GM19468 (cell line): ENCODE measurements around the gene DUOX1.

Experiments
- ATAC-seq: cut with Tn5 transposase; IDR thresholded peaks from one replicate; pipeline ENCODE4 v1.9.1; 2021; ENCODE audit warnings: mild to moderate bottlenecking, moderate library complexity, moderate number of reproducible peaks; ENCODE audit not compliant: unreplicated experiment; ENCODE audit errors: extremely low read depth

The DUOX1 gene

DNA sequence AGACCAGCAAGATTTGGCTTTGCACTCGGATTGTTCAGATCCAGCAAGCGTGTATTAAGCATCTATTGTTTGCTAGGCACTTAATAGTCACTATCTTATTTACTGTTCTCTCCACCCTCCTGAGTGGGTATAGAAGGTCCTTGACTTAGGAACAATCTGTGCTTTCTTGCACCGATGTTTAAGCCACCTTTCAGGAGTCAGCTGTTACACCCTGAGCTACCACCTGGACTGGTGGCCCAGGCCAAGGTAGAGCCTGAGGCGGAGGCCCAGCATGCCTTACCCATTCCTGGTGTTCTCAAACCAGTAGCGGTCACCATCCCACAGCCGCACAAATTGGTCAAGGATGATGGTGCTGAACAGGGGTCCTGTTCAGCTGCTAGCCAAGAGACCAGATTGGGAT, 10.0 kb downstream of the DUOX1 start:
- ATAC-seq: no peak

DNA sequence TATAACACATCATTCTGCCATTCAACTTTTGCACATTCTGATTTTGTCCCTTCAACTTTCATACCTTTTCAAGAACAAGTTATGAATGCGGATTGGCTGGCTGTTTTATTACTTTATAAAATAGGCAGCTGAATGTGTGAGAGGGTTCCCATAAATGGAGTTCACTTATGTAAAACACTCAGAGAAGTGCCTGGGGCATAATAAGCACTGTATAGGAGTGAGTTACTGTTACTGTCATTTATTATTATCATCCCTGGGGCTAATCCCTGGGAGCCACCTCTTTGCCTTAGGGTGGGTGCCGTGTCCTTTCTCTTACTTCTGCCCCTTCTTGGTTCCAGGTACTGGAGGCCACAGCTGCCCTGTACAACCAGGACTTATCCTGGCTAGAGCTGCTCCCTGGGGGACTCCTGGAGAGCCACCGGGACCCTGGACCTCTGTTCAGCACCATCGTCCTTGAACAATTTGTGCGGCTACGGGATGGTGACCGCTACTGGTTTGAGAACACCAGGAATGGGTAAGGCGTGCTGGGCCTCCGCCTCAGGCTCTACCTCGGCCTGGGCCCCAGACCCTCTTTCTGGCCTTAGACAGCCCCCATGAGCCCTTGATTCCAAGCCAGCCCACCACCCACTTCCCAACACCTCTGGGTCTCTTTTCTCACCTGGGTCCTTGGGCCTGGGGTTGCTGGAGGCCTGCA, 10.9 kb downstream of the DUOX1 start:
- ATAC-seq: no peak

DNA sequence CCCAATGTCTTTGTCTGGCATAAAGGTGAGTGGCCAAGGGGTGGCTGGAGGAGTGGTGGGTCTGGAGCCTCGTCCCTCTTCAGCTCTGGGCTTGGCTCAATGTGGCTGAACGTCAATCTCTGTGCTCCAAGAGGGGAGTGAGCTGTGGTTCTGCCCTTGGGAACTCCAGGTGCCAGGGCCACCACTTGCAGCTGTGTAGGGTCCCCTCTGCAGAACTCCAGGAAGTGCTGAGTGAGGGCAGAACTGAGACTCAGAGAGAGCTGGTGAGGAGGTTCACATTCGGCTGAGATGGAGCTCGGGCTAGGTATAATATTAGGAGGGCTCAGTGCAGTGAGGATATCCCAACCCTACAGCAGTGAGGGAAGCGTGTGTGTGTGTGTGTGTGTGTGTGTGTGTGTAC, 11.6 kb downstream of the DUOX1 start:
- no peak for ATAC-seq

DNA sequence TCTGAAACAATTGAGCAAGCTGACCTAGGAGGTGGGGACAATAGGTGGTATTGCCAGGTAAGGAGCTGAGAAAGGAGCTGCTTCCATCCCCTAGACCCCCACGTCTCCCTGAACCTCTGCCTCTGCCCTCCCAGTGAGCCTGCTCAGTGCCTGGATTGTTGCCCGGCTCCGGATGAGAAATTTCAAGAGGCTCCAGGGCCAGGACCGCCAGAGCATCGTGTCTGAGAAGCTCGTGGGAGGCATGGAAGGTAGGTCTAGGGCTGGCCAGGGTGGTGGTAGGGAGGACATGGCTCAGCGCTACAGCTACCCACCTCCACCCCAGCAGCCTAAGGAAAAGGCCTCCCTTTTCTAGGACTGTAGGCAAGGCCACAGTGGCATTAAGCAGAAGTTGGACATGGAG, 13.3 kb downstream of the DUOX1 start:
- ATAC-seq: no peak

DNA sequence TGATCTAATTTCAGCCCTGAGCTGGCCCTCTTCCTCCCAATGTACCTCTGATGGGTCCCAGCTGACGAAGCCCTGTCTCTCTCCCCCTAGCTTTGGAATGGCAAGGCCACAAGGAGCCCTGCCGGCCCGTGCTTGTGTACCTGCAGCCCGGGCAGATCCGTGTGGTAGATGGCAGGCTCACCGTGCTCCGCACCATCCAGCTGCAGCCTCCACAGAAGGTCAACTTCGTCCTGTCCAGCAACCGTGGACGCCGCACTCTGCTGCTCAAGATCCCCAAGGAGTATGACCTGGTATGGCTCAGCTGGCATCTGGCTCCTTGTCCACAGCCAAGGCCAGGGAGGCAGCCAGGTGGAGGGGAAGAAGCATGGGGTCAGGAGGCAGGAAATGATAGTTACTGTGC, 14.2 kb downstream of the DUOX1 start:
- ATAC-seq: no peak

DNA sequence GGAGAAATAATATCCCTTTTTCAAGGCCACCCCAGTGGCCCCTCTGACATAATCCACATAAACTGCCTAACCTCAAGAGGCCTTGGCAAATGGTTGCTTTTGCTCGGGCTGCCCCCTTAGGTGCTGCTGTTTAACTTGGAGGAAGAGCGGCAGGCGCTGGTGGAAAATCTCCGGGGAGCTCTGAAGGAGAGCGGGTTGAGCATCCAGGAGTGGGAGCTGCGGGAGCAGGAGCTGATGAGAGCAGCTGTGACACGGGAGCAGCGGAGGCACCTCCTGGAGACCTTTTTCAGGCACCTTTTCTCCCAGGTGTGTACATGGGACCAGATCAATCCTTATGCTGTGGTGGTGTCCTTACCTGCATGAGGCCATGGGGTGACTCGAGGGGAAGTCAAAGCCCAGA, 15.0 kb downstream of the DUOX1 start:
- ATAC-seq: no peak

DNA sequence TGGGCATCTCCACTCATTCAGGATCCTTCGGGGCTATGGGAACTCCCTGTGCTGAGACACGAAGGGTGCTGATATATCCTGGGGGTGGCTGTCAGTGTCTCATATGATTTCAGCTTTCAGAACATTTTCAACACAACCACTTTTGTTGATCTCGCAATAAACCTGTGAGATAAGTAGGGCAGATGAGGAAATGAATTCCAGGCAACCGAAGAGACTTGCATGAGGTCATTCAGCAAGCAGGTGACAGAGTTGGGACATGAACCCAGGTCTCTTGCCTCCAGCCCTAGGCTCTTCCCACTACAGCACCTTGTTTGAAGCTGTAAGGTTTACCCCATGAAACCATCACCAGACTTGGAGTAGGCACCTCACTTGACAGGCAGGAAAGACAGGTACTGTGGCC, 16.6 kb downstream of the DUOX1 start:
- no peak for ATAC-seq

DNA sequence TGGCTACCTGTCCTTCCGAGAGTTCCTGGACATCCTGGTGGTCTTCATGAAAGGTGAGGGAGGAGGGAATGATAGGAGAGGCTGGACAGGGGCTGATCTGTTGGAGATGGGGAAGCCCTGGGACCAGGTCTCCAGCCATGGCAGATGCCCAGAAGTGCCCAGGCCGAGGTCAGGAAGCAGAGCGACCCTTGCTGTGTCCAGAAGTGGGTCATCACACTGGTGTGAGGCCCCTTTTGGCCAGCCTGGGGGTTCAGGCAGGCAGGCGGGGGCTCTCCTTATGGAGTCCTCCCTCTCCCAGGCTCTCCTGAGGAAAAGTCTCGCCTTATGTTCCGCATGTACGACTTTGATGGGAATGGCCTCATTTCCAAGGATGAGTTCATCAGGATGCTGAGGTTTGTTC, 17.8 kb downstream of the DUOX1 start:
- no peak for ATAC-seq

DNA sequence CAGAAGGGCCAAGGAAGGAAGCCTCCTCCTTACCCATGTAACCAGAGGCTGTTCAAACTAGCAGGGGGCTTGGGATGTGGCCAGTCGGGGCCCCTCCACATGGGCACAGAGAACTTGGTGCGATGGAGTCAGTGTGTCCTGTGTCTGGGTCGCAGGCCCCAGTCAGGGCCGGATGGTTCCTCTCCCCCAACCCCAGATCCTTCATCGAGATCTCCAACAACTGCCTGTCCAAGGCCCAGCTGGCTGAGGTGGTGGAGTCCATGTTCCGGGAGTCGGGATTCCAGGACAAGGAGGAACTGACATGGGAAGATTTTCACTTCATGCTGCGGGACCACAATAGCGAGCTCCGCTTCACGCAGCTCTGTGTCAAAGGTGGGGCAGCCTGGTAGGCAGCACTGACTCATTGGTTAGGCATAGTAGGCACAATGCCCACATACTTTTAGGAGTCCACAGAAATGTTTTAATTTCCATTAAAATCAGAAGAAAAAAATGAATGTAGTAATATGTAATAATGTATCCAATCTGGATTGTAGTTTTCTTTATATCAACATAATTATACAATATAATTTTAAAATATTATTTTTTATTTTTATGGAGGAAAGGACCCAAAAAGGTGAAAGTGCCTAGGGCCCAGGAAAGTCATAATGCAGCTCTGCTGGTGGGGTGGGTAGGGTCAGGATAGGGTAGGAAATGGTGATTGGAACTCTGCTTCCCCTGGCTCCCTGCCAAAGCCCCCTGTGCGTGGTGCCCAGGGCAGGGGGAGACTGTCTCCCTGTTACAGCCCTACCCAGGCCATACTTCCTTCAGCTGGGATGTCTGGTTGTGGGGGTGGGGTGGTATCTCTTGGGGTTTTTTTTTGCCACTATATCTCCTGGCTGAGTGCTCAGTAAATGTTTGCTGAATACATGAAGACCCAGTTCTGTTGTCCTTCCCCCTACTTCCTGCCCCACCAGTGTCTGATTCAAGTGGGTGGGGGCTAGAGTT, 18.6 kb downstream of the DUOX1 start:
- ATAC-seq: no peak

DNA sequence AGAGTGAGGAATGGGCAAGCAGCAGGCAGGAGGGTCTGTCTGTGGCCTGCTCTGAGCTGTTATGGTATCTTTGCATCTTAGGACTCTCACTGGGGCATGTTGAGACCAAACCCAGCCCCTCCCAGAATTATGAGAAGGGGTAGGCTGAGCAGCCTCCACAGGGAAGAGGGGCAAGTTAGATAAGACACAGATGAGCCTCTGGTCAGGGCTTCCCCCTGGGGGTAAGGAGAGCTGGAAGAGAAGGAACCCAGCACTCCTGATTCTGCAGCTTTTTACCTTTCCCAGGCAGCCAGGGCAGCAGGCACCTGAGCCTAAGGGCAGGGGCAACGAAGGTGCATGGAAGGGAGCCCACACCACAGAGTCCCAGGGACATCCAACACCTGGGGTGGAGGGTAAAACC, 19.3 kb downstream of the DUOX1 start:
- ATAC-seq: no peak

DNA sequence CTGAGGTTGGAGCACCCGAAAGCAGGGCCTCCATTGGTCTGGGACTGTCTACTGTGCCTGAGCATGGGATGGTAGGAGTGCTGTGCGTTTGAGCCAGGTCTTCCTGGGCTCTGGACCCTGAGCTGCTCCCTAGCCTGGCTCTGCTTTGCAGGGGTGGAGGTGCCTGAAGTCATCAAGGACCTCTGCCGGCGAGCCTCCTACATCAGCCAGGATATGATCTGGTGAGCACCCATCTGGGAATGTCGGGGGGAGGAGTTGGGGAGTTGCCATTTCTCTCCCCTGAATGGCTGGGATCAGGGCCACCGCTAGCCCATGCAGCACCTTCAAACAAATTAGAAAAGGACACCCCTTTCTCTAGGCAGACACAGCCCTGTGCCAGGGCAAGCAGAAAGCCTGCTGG, 20.7 kb downstream of the DUOX1 start:
- ATAC-seq: no peak

DNA sequence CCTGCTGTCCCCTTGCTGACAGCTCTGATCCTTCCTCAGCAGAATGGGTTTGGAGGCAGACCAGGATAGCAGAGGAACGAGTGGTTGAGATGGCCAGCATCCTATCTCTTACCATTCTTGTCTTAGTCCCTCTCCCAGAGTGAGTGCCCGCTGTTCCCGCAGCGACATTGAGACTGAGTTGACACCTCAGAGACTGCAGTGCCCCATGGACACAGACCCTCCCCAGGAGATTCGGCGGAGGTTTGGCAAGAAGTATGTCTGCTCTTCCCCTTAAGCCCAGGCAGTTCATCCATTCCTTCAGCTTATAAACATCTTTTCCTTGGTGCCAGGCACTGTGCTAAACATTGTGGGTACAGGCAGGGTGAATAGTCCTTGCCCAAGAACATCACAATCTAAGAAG, 21.2 kb downstream of the DUOX1 start:
- no peak for ATAC-seq

DNA sequence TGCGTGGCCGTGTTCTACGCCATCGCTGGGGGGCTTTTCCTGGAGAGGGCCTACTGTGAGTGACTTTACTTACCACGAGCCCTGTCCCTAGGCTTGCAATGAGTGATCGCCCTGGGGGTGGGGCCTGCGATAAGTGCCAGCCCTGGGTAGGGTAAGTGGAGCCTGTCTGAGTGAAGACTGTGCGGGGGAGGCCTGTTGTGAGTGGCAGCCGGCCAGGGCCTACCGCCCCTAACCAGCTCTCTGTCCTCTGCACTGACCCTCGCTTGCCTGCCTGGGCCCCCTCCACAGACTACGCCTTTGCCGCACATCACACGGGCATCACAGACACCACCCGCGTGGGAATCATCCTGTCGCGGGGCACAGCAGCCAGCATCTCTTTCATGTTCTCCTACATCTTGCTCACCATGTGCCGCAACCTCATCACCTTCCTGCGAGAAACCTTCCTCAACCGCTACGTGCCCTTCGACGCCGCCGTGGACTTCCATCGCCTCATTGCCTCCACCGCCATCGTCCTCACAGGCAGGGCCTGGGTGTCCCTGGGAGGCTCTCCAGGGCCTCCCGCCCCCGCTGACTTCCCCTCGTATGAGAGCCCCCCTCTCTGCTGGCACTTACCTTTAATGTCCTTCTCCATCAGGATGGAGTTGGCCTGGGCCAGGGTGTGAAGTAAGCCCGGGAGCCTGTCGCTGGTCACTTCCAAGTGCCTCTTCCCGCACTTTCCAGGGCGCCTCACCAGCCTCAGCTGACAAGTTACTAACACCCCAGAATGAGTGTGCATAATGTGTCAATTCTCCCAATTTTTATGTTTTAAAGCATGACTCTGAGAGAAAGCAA, 22.4 kb downstream of the DUOX1 start:
- no peak for ATAC-seq

DNA sequence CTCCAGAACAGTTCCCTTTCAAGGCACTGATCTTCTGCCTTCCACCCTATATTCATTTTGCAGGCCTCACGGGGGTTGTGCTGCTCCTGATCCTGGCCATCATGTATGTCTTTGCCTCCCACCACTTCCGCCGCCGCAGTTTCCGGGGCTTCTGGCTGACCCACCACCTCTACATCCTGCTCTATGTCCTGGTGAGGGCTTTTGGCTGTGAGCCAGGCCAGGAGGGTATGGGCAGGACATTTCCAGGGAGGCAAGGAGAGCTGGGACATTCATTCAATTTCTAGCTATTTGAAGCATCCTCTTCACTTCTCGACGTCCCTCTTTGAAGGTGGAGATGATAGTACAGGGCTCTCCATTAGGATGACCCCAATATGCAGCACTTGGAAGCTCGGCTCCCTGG, 25.9 kb downstream of the DUOX1 start:
- no peak for ATAC-seq

DNA sequence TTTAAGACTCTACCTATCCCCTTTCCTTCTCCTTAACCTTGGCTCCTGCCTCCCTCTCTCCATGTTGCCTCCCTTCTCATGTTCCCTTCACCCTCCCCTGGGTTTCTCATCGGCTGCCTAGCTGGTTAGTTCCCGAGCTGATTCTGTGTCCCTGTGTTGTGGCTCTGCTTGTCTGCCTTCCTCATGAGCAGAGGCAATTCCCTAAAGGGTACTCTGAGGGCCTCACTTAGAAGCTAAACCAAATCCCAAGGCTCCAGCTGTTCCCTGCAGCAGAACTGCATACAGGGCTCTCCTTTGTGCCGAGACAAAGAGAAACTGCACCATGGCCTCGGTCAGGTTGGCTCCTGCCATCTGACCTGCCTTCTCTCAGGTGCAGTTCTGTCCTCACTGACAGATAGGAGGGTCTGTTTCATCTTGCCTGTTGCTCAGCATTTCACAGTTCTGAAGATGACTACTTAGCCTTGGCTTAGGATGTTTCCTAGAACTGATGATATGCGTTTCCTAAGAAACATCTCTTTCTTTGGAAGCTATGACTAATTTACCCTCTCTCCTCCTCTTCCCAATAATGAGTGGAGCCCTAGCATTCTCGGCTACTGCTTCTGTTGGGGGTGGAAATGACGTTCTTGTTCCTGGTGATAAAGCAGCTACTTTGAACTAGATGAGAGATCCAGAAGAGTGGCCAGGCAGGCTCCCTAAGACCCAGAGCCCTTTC, 27.1 kb downstream of the DUOX1 start:
- no peak for ATAC-seq

DNA sequence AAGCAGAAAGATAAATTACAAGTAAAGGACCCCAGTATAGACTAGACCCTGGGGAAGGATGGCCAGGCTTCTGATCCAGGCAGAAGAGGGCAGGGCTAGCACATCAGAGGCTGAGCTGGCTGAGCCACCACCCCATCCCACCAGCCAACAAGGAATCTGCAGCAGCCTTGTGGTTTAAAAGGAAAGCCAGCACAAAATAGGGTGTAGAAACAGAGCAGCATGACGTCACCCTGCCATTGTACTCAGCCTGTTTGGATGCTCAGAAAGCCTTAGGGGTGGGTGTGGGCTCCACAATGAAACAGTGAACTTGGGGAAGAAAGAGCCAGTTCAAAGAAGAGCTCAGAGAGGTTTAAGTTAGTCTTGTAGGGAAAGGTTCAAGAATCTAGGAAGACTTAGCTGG, 28.2 kb downstream of the DUOX1 start:
- no peak for ATAC-seq

DNA sequence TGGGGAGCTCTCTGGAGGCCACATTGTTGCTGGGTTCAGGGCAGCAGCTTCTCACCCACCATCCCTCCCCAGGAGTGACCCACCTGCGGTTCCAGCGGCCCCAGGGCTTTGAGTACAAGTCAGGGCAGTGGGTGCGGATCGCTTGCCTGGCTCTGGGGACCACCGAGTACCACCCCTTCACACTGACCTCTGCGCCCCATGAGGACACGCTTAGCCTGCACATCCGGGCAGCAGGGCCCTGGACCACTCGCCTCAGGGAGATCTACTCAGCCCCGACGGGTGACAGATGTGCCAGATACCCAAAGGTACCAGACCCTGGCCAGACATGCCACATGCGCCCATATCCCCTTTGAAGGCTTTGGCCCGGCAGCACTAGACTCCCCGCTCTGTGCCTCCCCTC, 31.9 kb downstream of the DUOX1 start:
- no peak for ATAC-seq

DNA sequence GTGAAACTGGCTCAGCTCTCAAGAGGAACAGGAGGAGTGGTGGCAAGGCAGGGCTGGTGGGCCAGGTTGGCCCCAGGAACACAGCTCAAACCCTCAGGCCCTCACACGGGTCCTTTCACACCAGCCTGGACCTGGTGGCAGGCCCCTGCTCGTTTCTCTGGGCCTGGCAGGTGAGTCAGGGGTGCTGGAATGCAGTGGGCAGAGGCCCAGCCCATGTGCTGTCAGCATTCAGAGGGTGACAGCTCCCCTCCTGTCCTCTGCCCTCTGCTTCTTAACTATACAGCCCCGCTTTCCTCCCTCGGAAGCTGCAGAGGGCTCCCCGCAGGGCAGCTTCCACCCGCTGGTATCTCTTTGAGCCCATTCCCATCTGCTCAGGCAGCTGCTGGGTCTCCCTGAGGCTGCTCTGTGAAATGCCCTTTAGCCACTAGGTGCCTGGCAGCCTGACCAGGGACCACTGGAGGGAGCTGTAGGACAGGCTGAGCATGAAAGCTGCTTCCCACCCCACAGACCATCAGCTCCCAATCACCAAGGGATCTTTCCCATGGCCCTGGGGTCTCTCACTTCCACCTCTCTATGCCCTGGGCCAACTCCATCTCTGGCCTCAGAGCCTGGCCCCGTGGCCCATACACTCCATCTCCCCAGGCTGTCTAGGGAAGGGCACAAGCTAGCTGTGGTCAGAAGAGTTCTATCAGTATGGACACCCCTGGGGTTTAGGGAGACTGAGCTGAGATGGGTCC, 33.1 kb downstream of the DUOX1 start:
- ATAC-seq: no peak

DNA sequence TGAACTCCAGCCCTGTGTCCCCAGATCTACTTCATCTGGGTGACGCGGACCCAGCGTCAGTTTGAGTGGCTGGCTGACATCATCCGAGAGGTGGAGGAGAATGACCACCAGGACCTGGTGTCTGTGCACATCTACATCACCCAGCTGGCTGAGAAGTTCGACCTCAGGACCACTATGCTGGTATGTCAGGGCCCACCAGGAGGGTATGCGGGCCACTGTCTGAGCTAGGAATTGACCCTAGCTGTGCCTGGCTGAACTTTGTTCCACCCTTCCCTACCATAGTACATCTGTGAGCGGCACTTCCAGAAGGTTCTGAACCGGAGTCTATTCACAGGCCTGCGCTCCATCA, 33.7 kb downstream of the DUOX1 start:
- ATAC-seq: no peak

DNA sequence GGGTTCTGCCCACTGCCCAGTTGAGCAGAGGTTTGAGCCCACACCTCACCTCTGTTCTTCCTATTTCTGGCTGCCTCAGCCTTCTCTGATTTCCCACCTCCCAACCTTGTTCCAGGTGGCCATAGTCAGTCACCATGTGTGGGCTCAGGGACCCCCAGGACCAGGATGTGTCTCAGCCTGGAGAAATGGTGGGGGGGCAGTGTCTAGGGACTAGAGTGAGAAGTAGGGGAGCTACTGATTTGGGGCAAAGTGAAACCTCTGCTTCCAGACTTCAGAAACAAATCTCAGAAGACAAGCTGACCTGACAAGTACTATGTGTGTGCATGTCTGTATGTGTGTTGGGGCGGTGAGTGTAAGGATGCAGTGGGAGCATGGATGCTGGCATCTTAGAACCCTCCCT, 35.1 kb downstream of the DUOX1 start:
- no peak for ATAC-seq
